GM21423 (cell line): ENCODE measurements around the gene PSMD3.
A peak's percentile ranks its signal among the peaks of the same experiment; 100 is the strongest.
"Not testable (repeated sequence)": the region's sequence is repeated elsewhere in the genome, so short reads cannot be mapped to it uniquely, and the experiment has no call there.

Experiments used
- ATAC-seq: cut with Tn5 transposase; IDR thresholded peaks from one replicate; pipeline ENCODE4 v1.9.1; 2021; ENCODE audit warnings: mild to moderate bottlenecking, moderate library complexity; ENCODE audit not compliant: unreplicated experiment

Gene PSMD3

GRCh38 chr17:39980351-39981206, at the start of gene PSMD3:
Gene PSMD3 (plus strand): TSS chr17:39980807. CDS start chr17:39980971, 164 bp downstream.
- peak; percentile 92 for ATAC-seq

GRCh38 chr17:39933912-39934311, 46.7 kb upstream of the PSMD3 start:
- ATAC-seq: no peak

- no peak for ATAC-seq
These were observed 46.3 kb upstream of the PSMD3 start for GRCh38 chr17:39934324-39934723.

- no peak for ATAC-seq
These were observed 44.7 kb upstream of the PSMD3 start for GRCh38 chr17:39935909-39936308.

- no peak for ATAC-seq
These were observed 43.2 kb upstream of the PSMD3 start for GRCh38 chr17:39937447-39937846.

GRCh38 chr17:39938140-39938869, 42.3 kb upstream of the PSMD3 start:
- ATAC-seq: no peak

GRCh38 chr17:39939106-39939505, 41.5 kb upstream of the PSMD3 start:
- no peak for ATAC-seq

GRCh38 chr17:39939588-39940419, 40.8 kb upstream of the PSMD3 start:
- ATAC-seq: peak; percentile 40

GRCh38 chr17:39943702-39944392, 36.8 kb upstream of the PSMD3 start:
- ATAC-seq: no peak

GRCh38 chr17:39944393-39944711, 36.3 kb upstream of the PSMD3 start:
- no peak for ATAC-seq

- no peak for ATAC-seq
These were observed 33.9 kb upstream of the PSMD3 start for GRCh38 chr17:39946551-39947330.

GRCh38 chr17:39948489-39948828, 32.1 kb upstream of the PSMD3 start:
- not testable (repeated sequence) for ATAC-seq

GRCh38 chr17:39949028-39949427, 31.6 kb upstream of the PSMD3 start:
- no peak for ATAC-seq

GRCh38 chr17:39950871-39951348, 29.7 kb upstream of the PSMD3 start:
- no peak for ATAC-seq

- no peak for ATAC-seq
These were observed 28.5 kb upstream of the PSMD3 start for GRCh38 chr17:39951924-39952679.

GRCh38 chr17:39952680-39953470, 27.7 kb upstream of the PSMD3 start:
- ATAC-seq: peak; percentile 71

GRCh38 chr17:39953471-39953888, 27.1 kb upstream of the PSMD3 start:
- no peak for ATAC-seq

GRCh38 chr17:39954876-39955275, 25.7 kb upstream of the PSMD3 start:
- ATAC-seq: no peak
